ENCODE results near the gene MIPEP.
"Not testable (repeated sequence)": the region's sequence is repeated elsewhere in the genome, so short reads cannot be mapped to it uniquely, and the experiment has no call there.

Gene MIPEP

GRCh38 chr13:23888658-23889614, at the start of gene MIPEP:
Gene MIPEP, minus strand, starts transcription at chr13:23889400. Its CDS starts 80 bp downstream, at chr13:23889320.
- in situ Hi-C loops (cut with MboI; ENCODE audit: low sequenced_read_pairs) = no loop called here

- in situ Hi-C loops (cut with MboI; ENCODE audit: low sequenced_read_pairs) = no loop called here
Measured at GRCh38 chr13:23934520-23934919, 45.3 kb upstream of the MIPEP start.

- in situ Hi-C loops (cut with MboI; ENCODE audit: low sequenced_read_pairs) = no loop called here
Measured at GRCh38 chr13:23928985-23929384, 39.8 kb upstream of the MIPEP start.

GRCh38 chr13:23923031-23923430, 33.8 kb upstream of the MIPEP start:
- in situ Hi-C loops (cut with MboI; ENCODE audit: low sequenced_read_pairs) = no loop called here

- in situ Hi-C loops (cut with MboI; ENCODE audit: low sequenced_read_pairs) = no loop called here
Measured at GRCh38 chr13:23922005-23922932, 33.1 kb upstream of the MIPEP start.

GRCh38 chr13:23921451-23921888, 32.3 kb upstream of the MIPEP start:
- in situ Hi-C loops (cut with MboI; ENCODE audit: low sequenced_read_pairs) = no loop called here

- in situ Hi-C loops (cut with MboI; ENCODE audit: low sequenced_read_pairs) = no loop called here
Measured at GRCh38 chr13:23919006-23919405, 29.8 kb upstream of the MIPEP start.

- in situ Hi-C loops (cut with MboI; ENCODE audit: low sequenced_read_pairs) = no loop called here
Measured at GRCh38 chr13:23918208-23918607, 29.0 kb upstream of the MIPEP start.

- in situ Hi-C loops (cut with MboI; ENCODE audit: low sequenced_read_pairs) = no loop called here
Measured at GRCh38 chr13:23915308-23915707, 26.1 kb upstream of the MIPEP start.

GRCh38 chr13:23912469-23912868, 23.3 kb upstream of the MIPEP start:
- in situ Hi-C loops (cut with MboI; ENCODE audit: low sequenced_read_pairs) = no loop called here

- in situ Hi-C loops (cut with MboI; ENCODE audit: low sequenced_read_pairs) = no loop called here
Measured at GRCh38 chr13:23909606-23910005, 20.4 kb upstream of the MIPEP start.

- in situ Hi-C loops (cut with MboI; ENCODE audit: low sequenced_read_pairs) = no loop called here
Measured at GRCh38 chr13:23905766-23906165, 16.6 kb upstream of the MIPEP start.

- in situ Hi-C loops (cut with MboI; ENCODE audit: low sequenced_read_pairs) = no loop called here
Measured at GRCh38 chr13:23903906-23904280, 14.7 kb upstream of the MIPEP start.

GRCh38 chr13:23902975-23903905, 14.0 kb upstream of the MIPEP start:
- in situ Hi-C loops (cut with MboI; ENCODE audit: low sequenced_read_pairs) = no loop called here

GRCh38 chr13:23901365-23901764, 12.2 kb upstream of the MIPEP start:
- in situ Hi-C loops (cut with MboI; ENCODE audit: low sequenced_read_pairs) = no loop called here

- in situ Hi-C loops (cut with MboI; ENCODE audit: low sequenced_read_pairs) = no loop called here
Measured at GRCh38 chr13:23899555-23899954, 10.4 kb upstream of the MIPEP start.

- in situ Hi-C loops (cut with MboI; ENCODE audit: low sequenced_read_pairs) = no loop called here
Measured at GRCh38 chr13:23898101-23898500, 8.9 kb upstream of the MIPEP start.

GRCh38 chr13:23897452-23897919, 8.3 kb upstream of the MIPEP start, which contains the start of gene C1QTNF9B:
Gene C1QTNF9B, minus strand, starts transcription at chr13:23897502.
- in situ Hi-C loops (cut with MboI; ENCODE audit: low sequenced_read_pairs) = not testable (repeated sequence)

GRCh38 chr13:23894746-23895145, 5.5 kb upstream of the MIPEP start:
- in situ Hi-C loops (cut with MboI; ENCODE audit: low sequenced_read_pairs) = not testable (repeated sequence)

GRCh38 chr13:23893791-23894190, 4.6 kb upstream of the MIPEP start:
- in situ Hi-C loops (cut with MboI; ENCODE audit: low sequenced_read_pairs) = not testable (repeated sequence)

Measured in hTERT RPE-1 (cell line).